Cardiac muscle cell (in vitro differentiated cells and primary cell): ENCODE results near the gene TSSK3. TPM values are rescaled to one million over a fixed set of nuclear protein-coding genes. Genes with fewer than 3 reads are reported as not detected.

Experiments used
- DNase-seq, 2 donors: peaks; one replicate each; pipeline versions ENCODE4 v3.0.0 to v3.0.0-alpha.2; 2010 to 2017; ENCODE audit warnings: low read depth in 1 of 2, low spot score in 1 of 2
- H3K27ac ChIP-seq: fragments of 200-600 bp; sonication (generic); 2 replicates; pipeline ENCODE4 v1.5.1; 2016
- H3K27me3 ChIP-seq: fragments of 200-600 bp; sonication (generic); 2 replicates; pipeline ENCODE4 v1.6.0; 2016; ENCODE audit warnings: control low read depth
- H3K36me3 ChIP-seq: fragments of 200-600 bp; sonication (generic); 2 replicates; pipeline ENCODE4 v1.5.1; 2016; ENCODE audit warnings: control low read depth
- H3K4me1 ChIP-seq: fragments of 200-600 bp; sonication (generic); 2 replicates; pipeline ENCODE4 v1.8.1; 2017; ENCODE audit warnings: low read depth, mild to moderate bottlenecking, mixed run types
- H3K4me3 ChIP-seq: fragments of 200-600 bp; sonication (generic); 2 replicates; pipeline ENCODE4 v1.5.1; 2016; ENCODE audit warnings: mild to moderate bottlenecking
- H3K9me3 ChIP-seq: fragments of 200-600 bp; sonication (generic); 2 replicates; pipeline ENCODE4 v1.5.1; 2017; ENCODE audit warnings: low read depth, mild to moderate bottlenecking, control low read depth
- polyA plus RNA-seq: library from polyadenylated mRNA; unstranded; fragments of >200 nt; fragmentation: Nextera tagmentation; extraction: Ambion mirVana; gene quantifications from 2 replicates; pipeline ENCODE4 v1.2.1, GENCODE V29; 2016
- total RNA-seq: library from RNA; depleted of rRNA; stranded (reverse); fragments of >200 nt; gene quantifications from 2 replicates; pipeline ENCODE4 v1.2.3, GENCODE V29; 2016
- TF ChIP-seq, protein P1 (sequence below): IDR thresholded peaks from 2 replicates; pipeline ENCODE4 v1.5.1; 2012; ENCODE audit warnings: low read depth, mild to moderate bottlenecking, low read length

Gene TSSK3
- total and polyA plus RNA-seq, 2 experiments from 2014 or later = 4.5 to 8.0 TPM

DNA sequence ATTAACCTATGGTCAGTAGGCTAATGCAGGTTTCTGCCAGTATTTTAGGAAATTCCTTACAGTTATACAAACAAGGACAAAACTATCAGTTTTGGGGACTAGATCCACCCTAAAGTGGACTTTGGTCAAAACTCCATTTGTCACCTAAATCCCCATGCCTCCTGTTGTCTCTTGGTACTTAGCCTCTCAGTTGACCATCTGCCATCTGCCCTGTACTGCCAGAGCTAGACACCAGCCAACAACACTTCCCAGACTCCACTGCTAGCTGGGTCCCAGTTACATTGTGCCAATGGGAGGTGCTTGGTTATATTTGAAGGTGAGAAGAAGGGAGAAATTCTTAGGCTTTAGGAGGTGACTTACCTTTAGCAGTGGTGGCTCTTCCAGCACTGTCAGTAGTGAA lies 48.9 kb downstream of the TSSK3 start:
- TF ChIP-seq, protein P1, sequence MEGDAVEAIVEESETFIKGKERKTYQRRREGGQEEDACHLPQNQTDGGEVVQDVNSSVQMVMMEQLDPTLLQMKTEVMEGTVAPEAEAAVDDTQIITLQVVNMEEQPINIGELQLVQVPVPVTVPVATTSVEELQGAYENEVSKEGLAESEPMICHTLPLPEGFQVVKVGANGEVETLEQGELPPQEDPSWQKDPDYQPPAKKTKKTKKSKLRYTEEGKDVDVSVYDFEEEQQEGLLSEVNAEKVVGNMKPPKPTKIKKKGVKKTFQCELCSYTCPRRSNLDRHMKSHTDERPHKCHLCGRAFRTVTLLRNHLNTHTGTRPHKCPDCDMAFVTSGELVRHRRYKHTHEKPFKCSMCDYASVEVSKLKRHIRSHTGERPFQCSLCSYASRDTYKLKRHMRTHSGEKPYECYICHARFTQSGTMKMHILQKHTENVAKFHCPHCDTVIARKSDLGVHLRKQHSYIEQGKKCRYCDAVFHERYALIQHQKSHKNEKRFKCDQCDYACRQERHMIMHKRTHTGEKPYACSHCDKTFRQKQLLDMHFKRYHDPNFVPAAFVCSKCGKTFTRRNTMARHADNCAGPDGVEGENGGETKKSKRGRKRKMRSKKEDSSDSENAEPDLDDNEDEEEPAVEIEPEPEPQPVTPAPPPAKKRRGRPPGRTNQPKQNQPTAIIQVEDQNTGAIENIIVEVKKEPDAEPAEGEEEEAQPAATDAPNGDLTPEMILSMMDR = no peak
- Histone ChIP-seq H3K4me1 (no peaks in the 10 kb centered on the region), H3K27ac (no peak overlapping the region), H3K27me3 (no peaks in the 10 kb centered on the region), H3K36me3 (no peaks in the 10 kb centered on the region), H3K4me3 (no peak overlapping the region), H3K9me3 (no peaks in the 10 kb centered on the region)
- no peak for DNase-seq

DNA sequence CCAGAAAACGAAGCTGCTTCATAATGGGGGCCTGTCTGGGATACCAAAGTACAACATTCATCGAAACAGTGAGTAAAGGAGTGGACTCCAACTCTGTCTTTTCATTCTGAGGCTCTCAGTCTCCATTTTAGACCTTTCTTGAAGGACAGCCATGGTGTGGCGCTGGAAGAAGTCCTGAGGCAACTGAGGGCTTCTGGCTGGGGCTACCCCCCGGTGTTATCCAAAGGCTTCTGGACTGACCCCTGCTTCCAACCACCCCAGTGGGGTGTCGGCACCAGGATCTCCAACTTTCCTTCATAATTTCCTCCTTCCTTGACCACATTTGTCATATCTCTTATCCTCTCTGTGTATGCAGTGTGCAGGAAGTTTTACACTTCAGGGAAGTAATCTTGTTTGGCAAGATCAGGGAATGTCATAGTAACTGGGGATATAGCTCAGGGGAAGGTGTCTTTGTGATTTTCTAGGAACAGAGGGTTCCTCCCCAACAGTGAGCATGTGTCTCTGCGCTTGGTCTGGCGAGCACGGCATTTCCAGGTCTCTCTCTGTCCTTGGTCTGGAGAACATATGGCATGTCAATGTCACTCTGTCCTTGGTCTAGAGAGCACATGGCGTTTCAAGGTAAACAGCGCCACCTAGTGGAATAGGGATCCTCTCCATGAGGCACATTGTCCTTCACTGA lies 51.3 kb downstream of the TSSK3 start:
- Histone ChIP-seq H3K4me1 (no peaks in the 10 kb centered on the region), H3K9me3 (no peaks in the 10 kb centered on the region), H3K27me3 (no peaks in the 10 kb centered on the region), H3K36me3 (no peaks in the 10 kb centered on the region), H3K27ac (no peak overlapping the region), H3K4me3 (no peak overlapping the region)
- peak; percentile 58 to 74 for DNase-seq
- TF ChIP-seq, protein P1 = peak; percentile 75

Other genes with a start within 250 kb of the TSSK3 start
- gene TXLNA, start 182.9 kb upstream of the TSSK3 start, total RNA-seq = 40.8 and 40.9 TPM in 2 replicates
- gene TXLNA, start 182.9 kb upstream of the TSSK3 start, polyA plus RNA-seq = 31.3 and 33.3 TPM in 2 replicates
- gene CCDC28B, start 161.9 kb upstream of the TSSK3 start, total RNA-seq = 68.7 and 75.1 TPM in 2 replicates
- 99.7 and 111 TPM in 2 replicates for gene CCDC28B, start 161.9 kb upstream of the TSSK3 start, polyA plus RNA-seq
- 1.4 and 2.0 TPM in 2 replicates for gene IQCC, start 156.9 kb upstream of the TSSK3 start, total RNA-seq
- gene IQCC, start 156.9 kb upstream of the TSSK3 start, polyA plus RNA-seq = 2.8 and 4.8 TPM in 2 replicates
- not detected in 2 replicates for gene DCDC2B, start 153.4 kb upstream of the TSSK3 start, total RNA-seq
- 0.64 and 0.72 TPM in 2 replicates for gene DCDC2B, start 153.4 kb upstream of the TSSK3 start, polyA plus RNA-seq
- 24.1 and 26.2 TPM in 2 replicates for gene TMEM234, start 140.2 kb upstream of the TSSK3 start, total RNA-seq
- gene TMEM234, start 140.2 kb upstream of the TSSK3 start, polyA plus RNA-seq = 36.8 and 38.0 TPM in 2 replicates
- 165 and 227 TPM in 2 replicates for gene EIF3I, start 140.1 kb upstream of the TSSK3 start, total RNA-seq
- 239 and 243 TPM in 2 replicates for gene EIF3I, start 140.1 kb upstream of the TSSK3 start, polyA plus RNA-seq
- 1.4 and 2.1 TPM in 2 replicates for gene FAM167B, start 115.3 kb upstream of the TSSK3 start, total RNA-seq
- 1.2 and 4.6 TPM in 2 replicates for gene FAM167B, start 115.3 kb upstream of the TSSK3 start, polyA plus RNA-seq
- gene LCK, start 111.3 kb upstream of the TSSK3 start, total RNA-seq = 0.18 TPM in 1 of 2 replicates, not detected in the other
- gene LCK, start 111.3 kb upstream of the TSSK3 start, polyA plus RNA-seq = 0.16 TPM in 1 of 2 replicates, not detected in the other
- gene HDAC1, start 70.5 kb upstream of the TSSK3 start, total RNA-seq = 67.6 and 76.9 TPM in 2 replicates
- 96.8 and 110 TPM in 2 replicates for gene HDAC1, start 70.5 kb upstream of the TSSK3 start, polyA plus RNA-seq
- 263 and 317 TPM in 2 replicates for gene MARCKSL1, start 26.3 kb upstream of the TSSK3 start, total RNA-seq
- 435 and 587 TPM in 2 replicates for gene MARCKSL1, start 26.3 kb upstream of the TSSK3 start, polyA plus RNA-seq
- gene FAM229A, start 54 bp upstream of the TSSK3 start, total RNA-seq = 8.6 and 12.0 TPM in 2 replicates
- 8.7 and 12.3 TPM in 2 replicates for gene FAM229A, start 54 bp upstream of the TSSK3 start, polyA plus RNA-seq
- 78.7 and 79.5 TPM in 2 replicates for gene BSDC1, start 31.9 kb downstream of the TSSK3 start, total RNA-seq
- gene BSDC1, start 31.9 kb downstream of the TSSK3 start, polyA plus RNA-seq = 56.2 and 56.7 TPM in 2 replicates
- 1.8 and 2.1 TPM in 2 replicates for gene ZBTB8B, start 102.5 kb downstream of the TSSK3 start, total RNA-seq
- 0.56 and 0.96 TPM in 2 replicates for gene ZBTB8B, start 102.5 kb downstream of the TSSK3 start, polyA plus RNA-seq
- gene ZBTB8A, start 176.9 kb downstream of the TSSK3 start, total RNA-seq = 3.8 and 5.7 TPM in 2 replicates
- gene ZBTB8A, start 176.9 kb downstream of the TSSK3 start, polyA plus RNA-seq = 2.6 and 4.4 TPM in 2 replicates